ENCODE data around the gene IGSF6. TPM values are rescaled to one million over a fixed set of nuclear protein-coding genes. Genes with fewer than 3 reads are reported as not detected.

IGSF6 gene
- total RNA-seq, 1 experiment from 2014 or later = 0.36 TPM

GRCh38 chr16:21589551-21589950, 62.9 kb downstream of the IGSF6 start:
- no peaks in the 10 kb centered on the region for H3K36me3 ChIP-seq (ENCODE audit: low read depth, low read length)
- DNase-seq (no peak), ATAC-seq (no peak)
- H3K4me3 ChIP-seq (ENCODE audit: low read length) = no peak overlapping the region
- no peak overlapping the region for H2AFZ ChIP-seq (ENCODE audit: low read length)
- H3F3A ChIP-seq (ENCODE audit: low read length, unreplicated experiment) = peaks cover 5% of the 10 kb centered on the region
- TF ChIP-seq EZH2 (IDR thresholded peaks at IDR 0.05; ENCODE audit: low read length, unreplicated experiment) (no peak), CTCF (conservative IDR thresholded peaks at IDR 0.05; ENCODE audit: low read depth, low read length) (no peak), EZH2phosphoT487 (IDR thresholded peaks at IDR 0.05; ENCODE audit: borderline replicate concordance, low read length) (no peak)
- intact Hi-C loops (cut with micrococcal nuclease) = no loop called here
- H3K27me3 ChIP-seq (ENCODE audit: low read length) = no peaks in the 10 kb centered on the region
- peak overlapping the region; percentile 72 for H3K4me2 ChIP-seq (ENCODE audit: low read length)
- no TSS peak for BruUV-seq (replicated peaks)
- H3K79me2 ChIP-seq (ENCODE audit: low read length) = no peaks in the 10 kb centered on the region
- no peaks in the 10 kb centered on the region for H3K9me3 ChIP-seq (ENCODE audit: low read length)
- no peak overlapping the region for H3K9ac ChIP-seq (ENCODE audit: low read length)
- peak overlapping the region; percentile 85 for H3K27ac ChIP-seq (ENCODE audit: low read length)
- CTCF ChIA-PET = no interaction called here
- H3K9me2 ChIP-seq (replicated peaks; ENCODE audit: low read length) = no peaks in the 10 kb centered on the region
- no peaks in the 10 kb centered on the region for H4K20me1 ChIP-seq (ENCODE audit: low read length)
- POLR2A ChIA-PET (ENCODE audit: unreplicated experiment) = interaction anchor here (1.1 to 1.2 kb wide), 2 partner anchors 10 to 11 kb away, joined by 7 to 9 read pairs; partner anchors contain the start of gene METTL9
- peaks cover 27% of the 10 kb centered on the region for H3K4me1 ChIP-seq (ENCODE audit: insufficient read depth, low read length)

Other genes starting within 250 kb of the IGSF6 start
- gene METTL9, start 53.0 kb downstream of the IGSF6 start, total RNA-seq (2014; rRNA removed) = 133 and 180 TPM in 2 replicates
- not detected in 2 replicates for gene OTOA, start 11.4 kb upstream of the IGSF6 start, total RNA-seq (2014; rRNA removed)
- gene NPIPB4, start 205.1 kb upstream of the IGSF6 start, total RNA-seq (2014; rRNA removed) = 17.2 and 18.4 TPM in 2 replicates